NCI-H2107 (cell line): ENCODE measurements around the gene AFF4.
A peak's percentile ranks its signal among the peaks of the same experiment; 100 is the strongest.
"Not testable (repeated sequence)": the region's sequence is repeated elsewhere in the genome, so short reads cannot be mapped to it uniquely, and the experiment has no call there.

Experiments
- DNase-seq: peaks from one replicate; lab custom pipeline; 2025; lab: John Stamatoyannopoulos, UW

Gene AFF4

GRCh38 chr5:132963171-132964104 lies at the start of gene AFF4:
Gene AFF4, minus strand, starts transcription at chr5:132963634. Its CDS starts 26,445 bp downstream, at chr5:132937189.
- peak; percentile 76 for DNase-seq

- not testable (repeated sequence) for DNase-seq
These were observed 45.0 kb upstream of the AFF4 start for GRCh38 chr5:133008455-133008854.

- no peak for DNase-seq
These were observed 43.2 kb upstream of the AFF4 start for GRCh38 chr5:133006653-133007052.

DNA sequence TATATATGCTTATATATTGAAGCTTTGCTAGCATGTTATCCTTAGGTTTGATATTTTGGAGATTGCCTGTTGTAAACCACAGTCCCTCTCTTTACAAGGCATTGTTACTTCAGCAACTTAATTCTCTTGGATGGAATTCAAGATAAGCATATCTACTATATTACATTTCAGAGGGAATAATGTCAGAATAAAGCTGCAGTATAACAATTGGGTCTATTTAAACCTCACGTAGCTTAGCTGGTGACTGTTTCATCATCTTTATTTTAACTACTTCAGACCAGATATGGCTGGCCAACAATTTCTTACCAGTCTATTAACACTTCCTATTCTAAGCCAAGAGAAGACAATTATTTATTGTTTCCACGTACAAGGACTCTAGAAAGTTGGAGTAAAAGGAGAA lies 35.8 kb upstream of the AFF4 start:
- DNase-seq, result no peak

GRCh38 chr5:132998556-132998955 lies 35.1 kb upstream of the AFF4 start:
- DNase-seq, result no peak

GRCh38 chr5:132996307-132996706 lies 32.9 kb upstream of the AFF4 start:
- no peak for DNase-seq

DNA sequence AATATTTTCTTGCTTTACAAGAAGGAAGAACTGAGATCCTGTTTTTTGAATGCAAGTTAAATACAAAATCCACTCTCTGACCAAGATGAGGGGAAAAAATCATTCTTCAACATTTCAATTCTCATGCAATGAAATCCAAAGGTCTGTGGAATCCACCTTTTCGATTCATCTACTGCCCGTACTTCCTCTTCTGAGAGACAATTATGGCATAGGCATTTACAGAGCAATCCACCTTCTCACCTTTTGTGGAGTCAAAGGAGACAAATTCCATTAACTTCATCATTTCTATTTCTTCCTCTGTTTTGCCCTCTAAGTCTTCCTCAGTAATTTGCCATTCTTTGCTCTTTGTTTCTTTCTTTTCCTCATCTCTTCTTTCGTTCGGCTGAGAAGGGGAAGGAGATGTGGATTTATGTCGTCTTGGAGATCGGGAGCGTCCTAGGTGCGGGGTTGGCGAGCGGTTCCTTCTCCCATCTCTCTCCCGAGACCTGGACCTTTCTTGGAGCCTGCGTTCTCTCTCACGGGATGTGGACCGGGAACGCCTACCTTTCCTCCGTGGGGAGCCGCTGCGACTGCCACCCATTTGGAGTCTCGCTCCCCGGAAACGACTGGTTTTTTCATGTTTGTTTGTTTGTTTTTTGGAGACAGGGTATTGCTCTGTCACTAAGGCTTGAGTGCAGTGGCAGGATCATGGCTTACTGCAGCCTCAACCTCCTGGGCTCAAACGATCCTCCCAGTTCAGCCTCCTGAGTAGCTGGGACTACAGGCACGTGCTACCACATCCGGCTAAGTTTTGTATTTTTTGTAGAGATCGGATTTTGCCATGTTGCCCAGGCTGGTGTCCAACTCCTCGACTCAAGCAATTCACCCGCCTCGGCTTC lies 24.3 kb upstream of the AFF4 start:
- no peak for DNase-seq

- not testable (repeated sequence) for DNase-seq
These were observed 19.5 kb upstream of the AFF4 start for GRCh38 chr5:132982971-132983370.

DNA sequence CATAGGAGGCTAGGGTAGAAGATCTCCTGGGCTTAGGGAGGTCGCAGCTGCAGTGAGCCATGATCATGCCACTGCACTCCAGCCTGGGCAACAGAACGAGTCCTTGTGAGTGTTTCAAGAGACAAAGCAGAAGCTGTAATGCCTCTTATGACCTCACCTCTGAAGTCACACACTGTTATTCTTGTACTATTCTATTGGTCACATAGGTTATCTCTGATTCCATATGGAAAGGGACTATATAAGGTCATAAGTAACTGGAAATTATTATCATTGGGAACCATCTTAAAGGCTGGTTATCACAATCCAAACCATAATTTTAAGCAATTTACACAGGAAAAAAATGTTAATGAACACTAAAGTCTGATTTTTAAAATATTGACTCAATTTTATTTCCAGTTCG lies 17.9 kb upstream of the AFF4 start:
- no peak for DNase-seq

- no peak for DNase-seq
These were observed 16.5 kb upstream of the AFF4 start for GRCh38 chr5:132979976-132980375.

DNA sequence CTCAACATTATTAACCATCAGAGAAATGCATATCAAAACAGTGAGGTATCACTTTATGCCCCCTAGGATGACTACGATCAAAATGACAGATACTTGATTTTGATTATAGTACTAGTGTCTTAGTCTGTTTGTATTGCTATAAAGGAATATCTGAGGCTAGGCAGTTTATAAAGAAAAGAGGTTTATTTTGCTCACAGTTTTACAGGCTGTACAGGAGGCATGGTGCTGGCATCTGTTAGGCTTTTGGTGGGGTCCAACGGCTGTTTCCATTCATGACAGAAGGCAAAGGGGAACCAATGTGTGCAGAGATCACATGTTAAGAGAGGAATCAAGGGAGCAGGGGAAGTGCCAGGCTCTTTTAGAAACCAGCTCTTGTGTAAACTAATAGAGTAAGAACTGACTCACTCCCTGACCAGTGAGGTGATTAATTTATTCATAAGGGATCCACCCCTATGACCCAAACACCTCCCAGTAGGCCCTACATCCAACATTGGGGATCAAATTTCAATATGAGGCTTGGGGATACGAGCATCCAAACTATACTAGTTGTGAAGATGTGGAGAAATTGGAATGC lies 16.0 kb upstream of the AFF4 start:
- no peak for DNase-seq

GRCh38 chr5:132976852-132977251 lies 13.4 kb upstream of the AFF4 start:
- DNase-seq, result no peak

GRCh38 chr5:132972436-132972828 lies 9.0 kb upstream of the AFF4 start:
- DNase-seq, result not testable (repeated sequence)

- DNase-seq, result no peak
These were observed 8.3 kb upstream of the AFF4 start for GRCh38 chr5:132971483-132972435.

GRCh38 chr5:132965120-132965519 lies 1.7 kb upstream of the AFF4 start:
- DNase-seq, result no peak

DNA sequence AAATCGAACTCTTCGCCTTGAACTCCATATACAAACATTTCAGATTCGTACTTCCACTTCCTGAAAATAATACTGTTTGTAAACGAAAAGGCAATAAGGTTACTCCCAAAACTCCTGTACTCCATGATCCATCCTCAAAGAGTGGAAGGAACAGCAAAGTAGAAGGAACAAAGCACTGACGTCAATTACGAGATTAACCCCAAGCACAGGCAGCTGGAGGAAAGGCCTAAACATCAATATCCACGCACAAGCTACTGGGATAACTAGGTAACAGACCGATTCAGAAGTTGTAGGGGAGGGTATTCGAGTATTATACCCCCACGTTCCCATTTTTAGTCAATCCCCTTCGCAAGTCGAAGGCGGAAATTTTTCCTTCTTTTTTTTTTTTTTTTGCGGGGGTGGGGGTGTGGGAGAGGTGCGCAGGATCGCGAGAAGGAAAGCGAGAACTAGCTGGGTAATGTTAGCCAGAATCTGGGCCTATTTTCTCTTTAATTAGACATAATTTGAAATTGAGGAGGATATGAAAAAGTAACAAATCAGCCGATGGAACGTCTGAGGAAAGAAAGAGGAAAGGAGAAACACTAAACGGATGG lies 909 bp downstream of the AFF4 start:
- no peak for DNase-seq

DNA sequence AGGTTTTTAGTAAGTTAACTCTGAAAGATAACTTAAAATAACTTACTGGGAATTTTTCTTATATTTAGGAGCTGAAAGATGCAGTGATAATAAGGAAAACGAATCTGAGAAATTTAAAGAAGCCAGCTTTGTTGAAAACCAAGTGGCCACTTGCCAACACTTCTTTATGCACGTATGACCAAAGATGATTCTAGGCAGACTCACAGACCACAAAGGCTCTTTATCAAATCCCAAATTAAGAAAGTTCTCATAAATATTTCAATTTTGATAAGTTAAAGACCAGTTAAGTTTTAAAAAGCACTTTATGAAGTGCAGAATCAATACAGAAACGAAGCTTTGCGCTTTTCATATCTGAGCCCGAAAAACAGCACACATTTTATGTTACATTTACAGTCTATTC lies 1.5 kb downstream of the AFF4 start:
- no peak for DNase-seq

- not testable (repeated sequence) for DNase-seq
These were observed 2.2 kb downstream of the AFF4 start for GRCh38 chr5:132961123-132961815.

GRCh38 chr5:132956166-132956799 lies 7.2 kb downstream of the AFF4 start:
- not testable (repeated sequence) for DNase-seq

DNA sequence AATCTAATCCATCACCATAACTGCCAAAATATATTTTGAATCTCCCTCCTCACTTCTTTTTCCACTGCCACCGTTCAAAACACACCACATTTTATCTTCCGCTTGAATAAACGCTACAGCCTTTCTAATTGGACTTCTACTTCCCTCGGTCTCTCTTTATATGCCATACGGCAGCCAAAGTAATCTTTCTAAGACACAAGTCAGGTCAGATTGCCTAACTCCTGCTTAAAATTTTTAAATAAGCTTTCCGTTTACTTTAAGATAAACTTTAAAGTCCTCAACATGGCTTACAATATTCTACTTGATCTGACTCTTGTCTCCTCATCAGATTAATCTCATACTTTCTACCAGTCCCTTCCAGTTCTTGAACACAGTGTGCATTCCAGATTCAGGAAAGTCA lies 9.7 kb downstream of the AFF4 start:
- DNase-seq, result no peak
